Activated CD4-positive, alpha-beta memory T cell treated with anti-CD3 and anti-CD28 coated beads, Interleukin-2, amount 10 ng/mL, durations not matched to agents 7 days and 5 days (primary cell): ENCODE results near the gene CCL4. TPM values are rescaled to one million over a fixed set of nuclear protein-coding genes. Genes with fewer than 3 reads are reported as not detected.

ENCODE experiments used
- CTCF ChIA-PET: fragments of 350-600 bp; sonication (Branson Sonifier 250); formaldehyde crosslinking; loops from one replicate; lab custom pipeline; 2021; ENCODE audit warnings: antibody characterized with exemption, inconsistent platforms; lab: Charles Lee
- POLR2A ChIA-PET: fragments of 350-600 bp; sonication (Branson Sonifier 250); formaldehyde crosslinking; loops from one replicate; lab custom pipeline; 2021; ENCODE audit warnings: antibody characterized with exemption; lab: Charles Lee
- DNase-seq: peaks from one replicate; pipeline ENCODE4 v3.0.0-alpha.2; 2020
- H3K27ac Mint-ChIP-seq: one replicate; pipeline ENCODE4 v1.8.0; 2021; ENCODE audit warnings: mild to moderate bottlenecking, mixed read lengths
- H3K27me3 Mint-ChIP-seq: one replicate; pipeline ENCODE4 v1.8.0; 2021; ENCODE audit warnings: mixed read lengths
- H3K36me3 Mint-ChIP-seq: one replicate; pipeline ENCODE4 v1.8.0; 2021; ENCODE audit warnings: low read depth, mixed read lengths
- H3K4me1 Mint-ChIP-seq: one replicate; pipeline ENCODE4 v1.8.0; 2021; ENCODE audit warnings: mixed read lengths
- H3K4me3 Mint-ChIP-seq: one replicate; pipeline ENCODE4 v1.8.0; 2021; ENCODE audit warnings: mild to moderate bottlenecking, mixed read lengths
- H3K9me3 Mint-ChIP-seq: one replicate; pipeline ENCODE4 v1.8.0; 2021; ENCODE audit warnings: mixed read lengths
- total RNA-seq, 2 experiments: library from RNA; stranded (reverse); gene quantifications; one replicate each; pipeline ENCODE4 v1.2.3, GENCODE V29; 2021

Gene CCL4
- total RNA-seq, 2 experiments from 2014 or later: 46.8 to 50.4 TPM

DNA sequence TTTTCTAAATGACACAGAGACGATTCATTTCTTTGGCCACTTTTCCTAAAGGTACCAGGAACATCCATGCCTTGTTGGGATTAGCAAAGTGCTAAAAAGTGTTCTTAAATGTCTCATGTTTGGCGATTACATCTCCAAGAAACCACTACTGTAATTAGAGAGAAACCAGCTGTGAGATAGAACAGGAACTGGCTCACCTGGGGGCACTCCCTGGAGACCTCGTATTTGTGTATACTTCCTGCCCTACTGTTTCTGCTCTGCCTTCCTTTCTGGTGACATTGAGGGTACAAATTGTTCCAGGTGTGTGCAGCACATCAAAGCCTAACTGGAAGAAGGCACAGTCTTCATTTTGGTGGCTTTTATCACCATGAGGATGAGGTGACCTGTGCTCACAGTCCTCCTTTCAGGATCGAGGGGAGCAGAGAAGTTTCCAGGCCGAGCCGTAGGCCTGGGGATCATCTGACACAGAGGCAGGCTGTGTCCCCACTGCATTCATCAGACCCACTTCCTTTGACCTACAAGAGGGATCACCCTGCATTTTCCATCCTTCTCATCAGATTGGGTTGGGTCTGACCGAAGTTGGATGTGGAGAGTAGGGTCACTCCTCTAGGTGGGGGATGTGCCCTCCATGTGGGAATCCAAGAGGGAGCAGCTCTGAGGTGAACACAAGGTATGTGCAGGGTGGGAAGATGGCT lies 23.7 kb downstream of the CCL4 start:
- POLR2A ChIA-PET: no interaction called here
- Mint-ChIP-seq H3K27ac (no peak overlapping the region), H3K27me3 (peaks cover 14% of the 10 kb centered on the region), H3K9me3 (peaks cover 20% of the 10 kb centered on the region), H3K36me3 (peaks cover 13% of the 10 kb centered on the region), H3K4me3 (no peak overlapping the region), H3K4me1 (no peaks in the 10 kb centered on the region)
- DNase-seq: no peak
- CTCF ChIA-PET: no interaction called here

DNA sequence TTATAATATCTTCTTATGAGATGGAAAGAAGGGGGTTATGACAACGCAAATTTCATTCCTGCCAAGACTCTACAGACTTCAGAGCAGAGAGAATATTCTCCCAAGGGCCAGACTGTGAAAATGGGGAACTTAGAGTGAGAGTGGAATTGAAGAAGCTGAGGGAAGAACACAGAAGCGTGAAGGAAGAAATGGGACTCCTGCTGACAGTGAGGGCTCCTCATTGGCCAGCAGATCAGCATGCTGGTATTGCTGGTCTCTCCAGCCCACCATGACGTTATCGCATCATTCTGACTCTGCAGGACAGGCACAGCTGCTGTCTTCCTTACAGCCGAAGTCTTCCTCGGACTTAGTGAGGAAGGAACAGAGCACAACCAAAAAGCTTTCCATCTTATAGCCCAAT lies 24.3 kb downstream of the CCL4 start:
- Mint-ChIP-seq H3K27me3 (peaks cover 18% of the 10 kb centered on the region), H3K36me3 (peaks cover 13% of the 10 kb centered on the region), H3K9me3 (peaks cover 20% of the 10 kb centered on the region), H3K4me3 (no peak overlapping the region), H3K4me1 (no peaks in the 10 kb centered on the region), H3K27ac (no peak overlapping the region)
- DNase-seq: no peak
- POLR2A ChIA-PET: no interaction called here
- CTCF ChIA-PET: interaction anchor here (0.9 kb wide), 1 partner anchor 364 kb away, joined by 3 read pairs; no protein-coding TSS in a partner anchor

GRCh38 chr17:36128411-36128978 lies 24.9 kb downstream of the CCL4 start:
- ChIA-PET POLR2A (no interaction called here), CTCF (interaction anchor here (0.6 to 0.9 kb wide), 2 partner anchors 94 to 364 kb away, joined by 3 read pairs; no protein-coding TSS in a partner anchor)
- no peak overlapping the region for H3K4me3 Mint-ChIP-seq
- no peaks in the 10 kb centered on the region for H3K4me1 Mint-ChIP-seq
- no peak overlapping the region for H3K27ac Mint-ChIP-seq
- peaks cover 13% of the 10 kb centered on the region for H3K36me3 Mint-ChIP-seq
- peaks cover 22% of the 10 kb centered on the region for H3K27me3 Mint-ChIP-seq
- no peak for DNase-seq
- H3K9me3 Mint-ChIP-seq: peaks cover 20% of the 10 kb centered on the region

DNA sequence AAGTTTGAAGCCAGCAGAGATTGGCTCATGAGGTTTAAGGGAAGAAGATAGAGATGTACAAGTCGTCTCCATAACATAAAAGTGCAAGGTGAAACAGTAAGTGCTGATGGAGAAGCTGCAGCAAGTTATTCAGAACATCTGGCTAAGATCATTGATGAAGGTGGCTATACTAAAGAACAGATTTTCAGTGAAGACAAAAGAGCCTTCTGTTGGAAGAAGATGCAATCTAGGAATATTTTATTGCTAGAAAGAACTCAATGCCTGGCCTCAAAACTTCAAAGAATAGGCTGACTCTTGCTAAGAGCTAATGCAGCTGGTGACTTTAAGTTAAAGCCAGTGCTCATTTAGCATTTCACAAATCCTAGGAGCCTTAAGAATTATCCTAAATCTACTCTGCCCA lies 26.0 kb downstream of the CCL4 start:
- Mint-ChIP-seq H3K36me3 (peaks cover 13% of the 10 kb centered on the region), H3K4me3 (no peak overlapping the region)
- CTCF ChIA-PET: no interaction called here

DNA sequence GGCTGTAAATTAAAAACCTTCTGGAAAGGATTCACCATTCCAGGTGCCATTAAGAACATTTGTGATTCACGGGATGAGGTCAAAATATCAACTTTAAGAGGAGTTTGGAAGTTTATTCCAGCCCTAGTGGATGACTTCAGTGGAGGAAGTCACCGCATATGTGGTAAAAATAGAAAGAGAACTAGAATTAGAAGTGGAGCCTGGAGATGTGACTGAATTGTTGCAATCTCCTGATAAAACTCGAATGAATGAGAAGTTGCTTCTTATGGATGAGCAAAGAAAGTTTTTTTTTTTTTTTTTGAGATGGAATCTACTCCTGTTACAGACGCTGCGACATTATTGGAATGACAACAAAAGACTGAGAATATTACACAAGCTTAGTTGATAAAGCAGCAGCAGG lies 26.7 kb downstream of the CCL4 start:
- Mint-ChIP-seq H3K4me1 (no peaks in the 10 kb centered on the region), H3K9me3 (peaks cover 15% of the 10 kb centered on the region), H3K4me3 (no peak overlapping the region), H3K36me3 (peaks cover 13% of the 10 kb centered on the region), H3K27me3 (peaks cover 24% of the 10 kb centered on the region), H3K27ac (no peak overlapping the region)
- no peak for DNase-seq
- ChIA-PET CTCF (no interaction called here), POLR2A (no interaction called here)

More for the DNA sequence above, 26.0 kb downstream of the CCL4 start:
- no peak for DNase-seq
- H3K4me1 Mint-ChIP-seq: no peaks in the 10 kb centered on the region
- POLR2A ChIA-PET: no interaction called here
- H3K27ac Mint-ChIP-seq: no peak overlapping the region
- peaks cover 24% of the 10 kb centered on the region for H3K27me3 Mint-ChIP-seq
- peaks cover 20% of the 10 kb centered on the region for H3K9me3 Mint-ChIP-seq

GRCh38 chr17:36131421-36131820 lies 27.8 kb downstream of the CCL4 start:
- Mint-ChIP-seq H3K4me1 (no peaks in the 10 kb centered on the region), H3K27ac (no peak overlapping the region), H3K9me3 (peaks cover 6% of the 10 kb centered on the region), H3K27me3 (peaks cover 24% of the 10 kb centered on the region), H3K36me3 (peaks cover 5% of the 10 kb centered on the region), H3K4me3 (no peak overlapping the region)
- ChIA-PET CTCF (interaction anchor here (1.1 kb wide), 1 partner anchor 162 kb away, joined by 4 read pairs; no protein-coding TSS in a partner anchor), POLR2A (no interaction called here)
- no peak for DNase-seq

DNA sequence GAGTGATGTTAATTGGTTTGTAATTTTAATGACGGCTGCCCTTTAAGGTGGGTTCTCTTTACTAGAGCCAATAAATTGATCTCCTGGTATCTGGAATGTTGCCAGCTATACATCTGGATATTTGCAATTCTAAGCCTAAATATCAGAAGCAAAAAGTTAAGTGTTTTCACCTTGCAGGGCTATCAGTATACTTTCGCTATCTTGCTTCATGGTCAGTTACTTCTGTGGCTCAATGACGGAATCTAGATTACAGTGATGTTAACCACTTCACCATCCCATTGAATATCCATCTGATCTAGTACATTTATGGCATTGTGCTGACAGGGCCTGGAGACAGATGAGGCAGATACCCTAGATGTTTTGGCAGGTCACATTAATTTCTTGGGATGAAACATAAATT lies 28.3 kb downstream of the CCL4 start:
- ChIA-PET CTCF (interaction anchor here (1.1 to 2.3 kb wide), 3 partner anchors 12 to 162 kb away, joined by 3 to 13 read pairs (median 4); no protein-coding TSS in a partner anchor), POLR2A (no interaction called here)
- Mint-ChIP-seq H3K4me1 (no peaks in the 10 kb centered on the region), H3K27me3 (peaks cover 24% of the 10 kb centered on the region), H3K9me3 (peaks cover 1% of the 10 kb centered on the region), H3K36me3 (peaks cover under 1% of the 10 kb centered on the region), H3K4me3 (no peak overlapping the region), H3K27ac (no peak overlapping the region)
- no peak for DNase-seq

GRCh38 chr17:36132421-36132831 lies 28.8 kb downstream of the CCL4 start:
- CTCF ChIA-PET: interaction anchor here (1.1 to 2.3 kb wide), 3 partner anchors 11 to 163 kb away, joined by 3 to 13 read pairs (median 4); no protein-coding TSS in a partner anchor
- POLR2A ChIA-PET: no interaction called here
- no peaks in the 10 kb centered on the region for H3K4me1 Mint-ChIP-seq
- no peak overlapping the region for H3K4me3 Mint-ChIP-seq
- H3K27me3 Mint-ChIP-seq: peaks cover 28% of the 10 kb centered on the region
- H3K27ac Mint-ChIP-seq: no peak overlapping the region
- DNase-seq: no peak
- no peaks in the 10 kb centered on the region for H3K9me3 Mint-ChIP-seq
- H3K36me3 Mint-ChIP-seq: no peaks in the 10 kb centered on the region

DNA sequence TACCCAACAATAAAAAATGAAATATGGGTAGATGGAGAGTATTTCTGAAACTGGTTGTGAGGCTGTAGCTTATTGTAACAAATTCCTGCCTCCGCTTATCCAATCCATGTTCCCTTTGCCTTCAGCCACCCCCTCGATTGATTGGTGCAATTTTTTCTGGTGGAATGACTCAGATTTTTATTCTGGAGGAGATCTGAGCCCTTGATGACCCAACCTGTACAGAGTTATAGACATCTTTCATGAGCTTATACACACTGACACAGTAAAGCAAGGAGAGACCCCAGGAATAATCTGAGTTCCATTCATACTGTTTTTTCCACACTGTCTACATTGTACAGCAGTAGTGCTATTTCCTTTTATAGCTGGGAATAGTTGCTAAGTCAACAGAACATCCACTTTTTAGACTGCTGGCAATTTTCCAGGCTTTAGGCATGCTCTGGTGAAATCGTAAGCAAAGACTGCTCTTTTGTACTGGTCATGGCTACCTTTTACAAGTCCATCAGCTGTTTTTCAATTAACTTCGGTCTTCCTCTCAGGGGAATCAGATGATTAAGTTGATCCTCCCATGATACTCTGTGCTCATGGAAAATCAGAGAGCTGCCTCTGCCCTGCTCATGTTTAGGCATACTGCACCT lies 30.1 kb downstream of the CCL4 start:
- CTCF ChIA-PET: interaction anchor here (1.2 to 2.3 kb wide), 2 partner anchors 15 to 158 kb away, joined by 4 to 13 read pairs; no protein-coding TSS in a partner anchor
- no peaks in the 10 kb centered on the region for H3K9me3 Mint-ChIP-seq
- H3K36me3 Mint-ChIP-seq: no peaks in the 10 kb centered on the region
- no peak for DNase-seq
- H3K4me3 Mint-ChIP-seq: no peak overlapping the region
- POLR2A ChIA-PET: no interaction called here
- no peak overlapping the region for H3K27ac Mint-ChIP-seq
- no peaks in the 10 kb centered on the region for H3K4me1 Mint-ChIP-seq
- peaks cover 32% of the 10 kb centered on the region for H3K27me3 Mint-ChIP-seq

GRCh38 chr17:36135465-36135864 lies 31.8 kb downstream of the CCL4 start:
- H3K4me1 Mint-ChIP-seq: no peaks in the 10 kb centered on the region
- POLR2A ChIA-PET: no interaction called here
- H3K36me3 Mint-ChIP-seq: no peaks in the 10 kb centered on the region
- CTCF ChIA-PET: interaction anchor here (1.3 kb wide), 1 partner anchor 13 kb away, joined by 7 read pairs; no protein-coding TSS in a partner anchor
- H3K27me3 Mint-ChIP-seq: peaks cover 20% of the 10 kb centered on the region
- DNase-seq: no peak
- no peak overlapping the region for H3K4me3 Mint-ChIP-seq
- H3K9me3 Mint-ChIP-seq: no peaks in the 10 kb centered on the region
- H3K27ac Mint-ChIP-seq: no peak overlapping the region

GRCh38 chr17:36136036-36136435 lies 32.4 kb downstream of the CCL4 start:
- CTCF ChIA-PET: interaction anchor here (1.3 kb wide), 1 partner anchor 13 kb away, joined by 7 read pairs; no protein-coding TSS in a partner anchor
- Mint-ChIP-seq H3K27ac (no peak overlapping the region), H3K27me3 (peaks cover 21% of the 10 kb centered on the region), H3K9me3 (no peaks in the 10 kb centered on the region), H3K4me1 (no peaks in the 10 kb centered on the region), H3K4me3 (no peak overlapping the region), H3K36me3 (no peaks in the 10 kb centered on the region)
- DNase-seq: no peak
- POLR2A ChIA-PET: no interaction called here

DNA sequence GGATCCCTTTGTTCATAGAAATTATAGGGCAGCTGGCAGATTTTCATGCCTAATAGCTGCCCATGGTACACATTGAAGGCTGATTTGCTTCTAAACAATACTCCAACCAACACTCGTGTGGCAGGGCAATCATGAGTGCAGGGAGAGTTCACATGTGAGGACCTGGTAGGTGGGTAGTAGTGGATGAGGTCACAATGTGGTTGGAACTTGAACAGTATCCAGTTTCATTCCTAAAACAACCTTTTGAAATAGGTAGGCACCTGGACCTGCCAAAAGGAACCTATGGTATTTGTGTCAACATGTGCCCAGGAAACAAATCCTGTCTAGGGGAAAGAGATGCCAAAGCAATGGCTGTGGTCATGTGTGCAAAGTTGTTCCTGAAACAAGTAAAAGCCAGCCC lies 32.8 kb downstream of the CCL4 start:
- POLR2A ChIA-PET: no interaction called here
- peaks cover 24% of the 10 kb centered on the region for H3K27me3 Mint-ChIP-seq

GRCh38 chr17:36142235-36142634 lies 38.6 kb downstream of the CCL4 start:
- H3K4me3 Mint-ChIP-seq: no peak overlapping the region
- POLR2A ChIA-PET: no interaction called here
- CTCF ChIA-PET: interaction anchor here (0.7 to 1.1 kb wide), 2 partner anchors 70 to 173 kb away, joined by 3 to 4 read pairs; no protein-coding TSS in a partner anchor

More for the DNA sequence above, 32.8 kb downstream of the CCL4 start:
- no peaks in the 10 kb centered on the region for H3K36me3 Mint-ChIP-seq
- CTCF ChIA-PET: interaction anchor here (1.3 kb wide), 1 partner anchor 12 kb away, joined by 7 read pairs; no protein-coding TSS in a partner anchor
- no peak for DNase-seq
- H3K4me1 Mint-ChIP-seq: peaks cover 4% of the 10 kb centered on the region
- no peaks in the 10 kb centered on the region for H3K9me3 Mint-ChIP-seq
- no peak overlapping the region for H3K4me3 Mint-ChIP-seq
- H3K27ac Mint-ChIP-seq: no peak overlapping the region

More at GRCh38 chr17:36142235-36142634, 38.6 kb downstream of the CCL4 start:
- Mint-ChIP-seq H3K9me3 (no peaks in the 10 kb centered on the region), H3K27ac (no peak overlapping the region), H3K27me3 (peaks cover 11% of the 10 kb centered on the region), H3K4me1 (peaks cover 20% of the 10 kb centered on the region), H3K36me3 (no peaks in the 10 kb centered on the region)
- no peak for DNase-seq
